B cell (primary cell): ENCODE measurements around the gene TMEM213. TPM values are rescaled to one million over a fixed set of nuclear protein-coding genes. Genes with fewer than 3 reads are reported as not detected.

Experiments
- ATAC-seq: fragments of 200-7000 bp; cut with Tn5 transposase; one replicate; pipeline ENCODE4 v1.10.0; 2021; ENCODE audit warnings: low read depth, mild to moderate bottlenecking, moderate number of reproducible peaks, moderate library complexity
- CTCF ChIA-PET: fragments of 350-600 bp; sonication (Branson Sonifier 250); formaldehyde crosslinking; loops from one replicate; lab custom pipeline; 2021; ENCODE audit warnings: antibody characterized with exemption, inconsistent platforms; lab: Charles Lee
- POLR2A ChIA-PET: fragments of 350-600 bp; sonication (Branson Sonifier 250); formaldehyde crosslinking; loops from one replicate; lab custom pipeline; 2021; ENCODE audit warnings: antibody characterized with exemption; lab: Charles Lee
- DNase-seq: peaks from one replicate; pipeline ENCODE4 v3.0.0; 2013
- H2AFZ ChIP-seq: 2 replicates; pipeline ENCODE4 v1.6.1; 2012; ENCODE audit warnings: mild to moderate bottlenecking, low read depth, low read length; ENCODE audit not compliant: insufficient read depth, poor library complexity, severe bottlenecking
- H3K27ac ChIP-seq, 2 donors: 1 replicate in 1 of 2; 2 replicates in 1 of 2; pipeline ENCODE4 v1.5.1; 2012 to 2013; ENCODE audit warnings: low read length in 2 of 2, mild to moderate bottlenecking in 2 of 2, moderate library complexity in 1 of 2
- H3K27me3 ChIP-seq, 4 experiments: fragments of 200-600 bp in 1 of 4; sonication (generic) in 1 of 4; replicated peaks in 1 of 4; 1 replicate in 2 of 4; 2 replicates in 2 of 4; pipeline versions ENCODE4 v1.6.1 to v1.7.0; 2013 to 2016; ENCODE audit warnings: low read length in 3 of 4, mild to moderate bottlenecking in 2 of 4, mixed read lengths in 1 of 4, moderate library complexity in 1 of 4; ENCODE audit not compliant: insufficient read depth in 4 of 4, control insufficient read depth in 3 of 4; ENCODE audit errors: control extremely low read depth in 1 of 4
- H3K36me3 ChIP-seq, 2 experiments: replicated peaks in 1 of 2; 1 replicate in 1 of 2; 2 replicates in 1 of 2; pipeline versions ENCODE4 v1.6.1 to v1.7.1; 2013; ENCODE audit warnings: low read length in 1 of 2; ENCODE audit not compliant: insufficient read depth in 2 of 2, control insufficient read depth in 1 of 2; ENCODE audit errors: control extremely low read depth in 1 of 2, extremely low read depth in 1 of 2
- H3K4me1 ChIP-seq, 2 donors: fragments of 200-600 bp in 1 of 2; sonication (generic) in 1 of 2; 1 replicate in 1 of 2; 2 replicates in 1 of 2; pipeline versions ENCODE4 v1.5.1 to v1.6.1; 2013 to 2017; ENCODE audit warnings: low read length in 2 of 2; ENCODE audit not compliant: control insufficient read depth in 2 of 2, insufficient read depth in 2 of 2
- H3K4me2 ChIP-seq: replicated peaks from 2 replicates; pipeline ENCODE3; 2012; ENCODE audit warnings: mild to moderate bottlenecking, low read depth, low read length; ENCODE audit not compliant: poor library complexity, severe bottlenecking
- H3K4me3 ChIP-seq, 5 experiments: fragments of 200-600 bp in 1 of 5; sonication (generic) in 1 of 5; 1 replicate in 3 of 5; 2 replicates in 2 of 5; pipeline versions ENCODE4 v1.5.1 to v1.7.0; 2011 to 2016; ENCODE audit warnings: low read length in 4 of 5, mild to moderate bottlenecking in 4 of 5, low read depth in 2 of 5, control low read depth in 1 of 5, moderate library complexity in 1 of 5; ENCODE audit not compliant: insufficient read depth in 1 of 5; ENCODE audit errors: control extremely low read depth in 1 of 5, extremely low read depth in 1 of 5
- H3K79me2 ChIP-seq: fragments of 200-600 bp; sonication (generic); one replicate; pipeline ENCODE4 v1.6.0; 2016; ENCODE audit warnings: low read length; ENCODE audit not compliant: control insufficient read depth, insufficient read depth
- H3K9ac ChIP-seq: fragments of 200-600 bp; sonication (generic); 2 replicates; pipeline ENCODE4 v1.6.1; 2017; ENCODE audit warnings: mild to moderate bottlenecking, low read length, moderate library complexity
- H3K9me3 ChIP-seq, 3 donors: one replicate each; pipeline versions ENCODE4 v1.6.1 to v1.7.1; 2013; ENCODE audit warnings: low read length in 2 of 3; ENCODE audit not compliant: control insufficient read depth in 2 of 3, insufficient read depth in 1 of 3; ENCODE audit errors: control extremely low read depth in 1 of 3
- H4K20me1 ChIP-seq: 2 replicates; pipeline ENCODE4 v1.6.0; 2012; ENCODE audit warnings: mild to moderate bottlenecking, low read length; ENCODE audit not compliant: insufficient read depth, control insufficient read depth, poor library complexity, severe bottlenecking
- H3K27ac Mint-ChIP-seq: one replicate; pipeline ENCODE4 v1.8.0; 2021; ENCODE audit warnings: mixed read lengths
- H3K27me3 Mint-ChIP-seq: one replicate; pipeline ENCODE4 v1.8.0; 2021; ENCODE audit warnings: mixed read lengths
- H3K4me1 Mint-ChIP-seq: one replicate; pipeline ENCODE4 v1.8.0; 2021; ENCODE audit warnings: mixed read lengths
- H3K4me3 Mint-ChIP-seq: one replicate; pipeline ENCODE4 v1.8.0; 2021; ENCODE audit warnings: mixed read lengths
- H3K9me3 Mint-ChIP-seq: one replicate; pipeline ENCODE4 v1.8.0; 2022; ENCODE audit warnings: mixed read lengths; ENCODE audit not compliant: insufficient read depth
- EZH2 ChIP-seq: IDR thresholded peaks from 2 replicates; pipeline ENCODE4 v1.6.1; 2012; ENCODE audit warnings: borderline replicate concordance, low read depth, mild to moderate bottlenecking, moderate library complexity, low read length; ENCODE audit not compliant: insufficient read depth, poor library complexity, severe bottlenecking
- WGBS: methylation state at CpG from one replicate; pipeline ENCODE4 v1.1.5; 2013; ENCODE audit warnings: missing lambda C conversion rate; ENCODE audit not compliant: insufficient coverage; 5-methylcytosine and 5-hydroxymethylcytosine counted together
- intact Hi-C: fragments of 100-400 bp; cut with micrococcal nuclease; formaldehyde crosslinking; loops from one replicate; pipeline ENCODE4 v1.10.0; 2022
- polyA plus RNA-seq: library from polyadenylated mRNA; depleted of rRNA; stranded (reverse); fragments of >200 nt; gene quantifications from 2 replicates; pipeline ENCODE4 v1.2.3, GENCODE V29; 2012
- total RNA-seq, 2 donors: library from RNA; stranded (reverse); fragments of 120-200 nt in 1 of 2; gene quantifications; 1 replicate in 1 of 2; 2 replicates in 1 of 2; pipeline versions ENCODE4 v1.2.3 to v1.2.4, GENCODE V29; 2013 to 2022
- TF ChIP-seq, protein P1 (sequence below): fragments of 200-600 bp; IDR thresholded peaks from one replicate; pipeline ENCODE4 v1.8.0; 2022; ENCODE audit warnings: antibody characterized with exemption, mild to moderate bottlenecking

The TMEM213 gene
- total and polyA plus RNA-seq, 2 donors (not counting 1 experiment from before 2014, with no cell fraction given) = not detected

DNA sequence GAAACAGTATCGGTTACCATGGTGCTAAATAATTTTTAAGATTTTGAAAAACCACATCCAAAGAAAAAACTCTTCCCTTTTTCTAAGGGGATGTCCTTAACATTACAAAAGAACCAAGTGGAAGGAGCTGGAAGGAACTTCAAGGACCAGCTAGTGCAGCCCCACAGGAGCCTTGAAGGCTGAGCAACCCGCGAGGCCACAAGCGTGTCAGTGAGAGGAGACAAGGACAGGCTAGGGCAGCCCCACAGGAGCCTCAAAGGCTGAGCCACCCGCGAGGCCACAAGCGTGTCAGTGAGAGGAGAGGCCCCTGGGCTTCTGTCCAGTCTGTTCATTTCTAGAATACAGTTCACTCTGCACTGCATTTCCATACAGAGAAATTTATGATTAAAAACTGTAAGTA lies 80.3 kb downstream of the TMEM213 start:
- Histone ChIP-seq H3K9ac (no peak overlapping the region), H3K79me2 (no peaks in the 10 kb centered on the region), H3K36me3 (no peaks in the 10 kb centered on the region), H3K27me3 (no peaks in the 10 kb centered on the region), H3K9me3 (no peaks in the 10 kb centered on the region), H3K4me2 (no peak overlapping the region), H2AFZ (no peak overlapping the region), H3K4me3 (no peak overlapping the region), H3K4me1 (no peaks in the 10 kb centered on the region), H3K27ac (no peak overlapping the region), H4K20me1 (no peaks in the 10 kb centered on the region)
- WGBS = 100% methylated on average over 3 of the region's 7 CpGs
- H3K4me1 Mint-ChIP-seq = no peaks in the 10 kb centered on the region
- DNase-seq (no peak), ATAC-seq (no peak)
- ChIA-PET CTCF (interaction anchor here (2.2 kb wide), 1 partner anchor 8 kb away, joined by 10 read pairs; no protein-coding TSS in a partner anchor), POLR2A (no interaction called here)
- no peak overlapping the region for H3K27ac Mint-ChIP-seq
- H3K4me3 Mint-ChIP-seq = no peak overlapping the region
- H3K27me3 Mint-ChIP-seq = no peaks in the 10 kb centered on the region
- intact Hi-C loops = no loop called here
- TF ChIP-seq EZH2 = no peak
- TF ChIP-seq, protein P1, sequence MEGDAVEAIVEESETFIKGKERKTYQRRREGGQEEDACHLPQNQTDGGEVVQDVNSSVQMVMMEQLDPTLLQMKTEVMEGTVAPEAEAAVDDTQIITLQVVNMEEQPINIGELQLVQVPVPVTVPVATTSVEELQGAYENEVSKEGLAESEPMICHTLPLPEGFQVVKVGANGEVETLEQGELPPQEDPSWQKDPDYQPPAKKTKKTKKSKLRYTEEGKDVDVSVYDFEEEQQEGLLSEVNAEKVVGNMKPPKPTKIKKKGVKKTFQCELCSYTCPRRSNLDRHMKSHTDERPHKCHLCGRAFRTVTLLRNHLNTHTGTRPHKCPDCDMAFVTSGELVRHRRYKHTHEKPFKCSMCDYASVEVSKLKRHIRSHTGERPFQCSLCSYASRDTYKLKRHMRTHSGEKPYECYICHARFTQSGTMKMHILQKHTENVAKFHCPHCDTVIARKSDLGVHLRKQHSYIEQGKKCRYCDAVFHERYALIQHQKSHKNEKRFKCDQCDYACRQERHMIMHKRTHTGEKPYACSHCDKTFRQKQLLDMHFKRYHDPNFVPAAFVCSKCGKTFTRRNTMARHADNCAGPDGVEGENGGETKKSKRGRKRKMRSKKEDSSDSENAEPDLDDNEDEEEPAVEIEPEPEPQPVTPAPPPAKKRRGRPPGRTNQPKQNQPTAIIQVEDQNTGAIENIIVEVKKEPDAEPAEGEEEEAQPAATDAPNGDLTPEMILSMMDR = no peak
- H3K9me3 Mint-ChIP-seq = no peaks in the 10 kb centered on the region

DNA sequence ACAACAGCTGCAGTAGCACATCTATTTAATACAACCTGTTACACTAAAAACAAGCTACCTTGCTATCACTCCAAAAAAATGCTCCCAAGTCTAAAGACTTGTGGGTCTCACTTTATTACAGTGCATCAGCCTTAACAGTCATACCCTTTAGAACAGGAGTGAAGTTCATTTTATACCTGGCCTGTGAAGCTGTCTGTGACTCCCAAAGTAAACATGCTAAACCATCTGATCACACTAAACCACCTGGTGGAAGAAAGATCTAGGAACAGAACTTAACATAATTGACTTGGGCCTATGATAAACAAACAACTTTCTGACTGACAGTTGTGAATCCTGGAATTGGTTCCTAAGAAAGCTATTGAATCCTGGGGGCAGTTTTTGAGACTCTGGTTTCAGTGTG lies 81.1 kb downstream of the TMEM213 start:
- DNase-seq (no peak), ATAC-seq (no peak)
- Histone ChIP-seq H3K4me3 (no peak overlapping the region), H3K9me3 (no peaks in the 10 kb centered on the region), H4K20me1 (no peaks in the 10 kb centered on the region), H2AFZ (no peak overlapping the region), H3K4me2 (no peak overlapping the region), H3K27ac (no peak overlapping the region), H3K27me3 (no peaks in the 10 kb centered on the region), H3K4me1 (no peaks in the 10 kb centered on the region), H3K79me2 (no peaks in the 10 kb centered on the region), H3K36me3 (no peaks in the 10 kb centered on the region), H3K9ac (no peak overlapping the region)
- Mint-ChIP-seq H3K4me1 (no peaks in the 10 kb centered on the region), H3K4me3 (no peak overlapping the region), H3K9me3 (no peaks in the 10 kb centered on the region), H3K27me3 (no peaks in the 10 kb centered on the region), H3K27ac (no peak overlapping the region)
- intact Hi-C loops = no loop called here
- POLR2A ChIA-PET = no interaction called here
- no peak for TF ChIP-seq EZH2
- TF ChIP-seq, protein P1 = no peak
- CTCF ChIA-PET = interaction anchor here (0.9 kb wide), 1 partner anchor 17 kb away, joined by 3 read pairs; no protein-coding TSS in a partner anchor
